A673 (cell line): ENCODE results near the gene KIAA0825. TPM values are rescaled to one million over a fixed set of nuclear protein-coding genes. Genes with fewer than 3 reads are reported as not detected.

Experiments used
- BruUV-seq: library from RNA; stranded (reverse); fragments of 400-500 nt; replicated peaks from 2 replicates; lab custom pipeline; 2021; lab: Mats Ljungman, UMichigan
- CTCF ChIA-PET: fragments of 300-600 bp; sonication (Branson Sonifier 250); formaldehyde crosslinking; loops from one replicate; lab custom pipeline; 2022; ENCODE audit warnings: antibody characterized with exemption; lab: Charles Lee
- POLR2A ChIA-PET: fragments of 300-600 bp; sonication (Branson Sonifier 250); formaldehyde crosslinking; loops from one replicate; lab custom pipeline; 2022; ENCODE audit warnings: antibody characterized with exemption; ENCODE audit not compliant: low non-redundant PET; lab: Charles Lee
- DNase-seq: peaks from one replicate; pipeline ENCODE4 v3.0.0-alpha.2; 2015; ENCODE audit warnings: low spot score
- H3K27ac ChIP-seq: fragments of 200-600 bp; sonication (generic); 2 replicates; pipeline ENCODE4 v1.5.1; 2016; ENCODE audit warnings: mixed run types, low read depth, mild to moderate bottlenecking, mixed read lengths, antibody characterized with exemption, low read length; ENCODE audit not compliant: poor library complexity, severe bottlenecking
- H3K27me3 ChIP-seq: fragments of 200-600 bp; sonication (generic); replicated peaks from 2 replicates; pipeline ENCODE4 v1.6.1; 2017; ENCODE audit warnings: mixed run types, low read depth, mild to moderate bottlenecking, mixed read lengths, antibody characterized with exemption, low read length; ENCODE audit not compliant: insufficient read depth, poor library complexity
- H3K36me3 ChIP-seq: fragments of 200-600 bp; sonication (generic); 2 replicates; pipeline ENCODE4 v1.6.1; 2016; ENCODE audit warnings: mixed run types, mild to moderate bottlenecking, mixed read lengths, antibody characterized with exemption, low read length; ENCODE audit not compliant: insufficient read depth, poor library complexity, severe bottlenecking
- H3K4me1 ChIP-seq: fragments of 200-600 bp; sonication (generic); 2 replicates; pipeline ENCODE4 v1.6.1; 2017; ENCODE audit warnings: mixed run types, mild to moderate bottlenecking, mixed read lengths, antibody characterized with exemption, low read length; ENCODE audit not compliant: insufficient read depth, poor library complexity, severe bottlenecking
- H3K4me3 ChIP-seq: fragments of 200-600 bp; sonication (generic); 2 replicates; pipeline ENCODE4 v1.5.1; 2016; ENCODE audit warnings: low read depth, mixed run types, mild to moderate bottlenecking, mixed read lengths, low read length; ENCODE audit not compliant: poor library complexity, severe bottlenecking
- H3K9me3 ChIP-seq: fragments of 200-600 bp; sonication (generic); 2 replicates; pipeline ENCODE4 v1.6.1; 2016; ENCODE audit warnings: mixed run types, low read depth, mild to moderate bottlenecking, mixed read lengths, antibody characterized with exemption, low read length; ENCODE audit not compliant: poor library complexity, severe bottlenecking
- CTCF ChIP-seq: fragments of 300-800, 200-600 bp; sonication (generic); conservative IDR thresholded peaks from 2 replicates; pipeline ENCODE4 v1.5.1; 2017; ENCODE audit warnings: low read depth, mild to moderate bottlenecking, antibody characterized with exemption, low read length, moderate library complexity, mixed read lengths
- EZH2 ChIP-seq: fragments of 200-600 bp; sonication (generic); IDR thresholded peaks from 2 replicates; pipeline ENCODE4 v1.6.1; 2017; ENCODE audit warnings: borderline replicate concordance, low read depth, mild to moderate bottlenecking, mixed read lengths, antibody characterized with exemption, low read length; ENCODE audit not compliant: poor library complexity, severe bottlenecking
- intact Hi-C: fragments of 100-400 bp; cut with micrococcal nuclease; formaldehyde crosslinking; loops from one replicate; pipeline ENCODE4 v1.10.0; 2022; ENCODE audit not compliant: unreplicated experiment
- total RNA-seq: library from RNA; stranded (reverse); gene quantifications from 2 replicates; pipeline ENCODE4 v1.2.3, GENCODE V29; 2021

The KIAA0825 gene
- total RNA-seq, 1 experiment from 2014 or later: 1.2 TPM

- no peak for DNase-seq
- Histone ChIP-seq H3K36me3 (no peaks in the 10 kb centered on the region), H3K27me3 (no peaks in the 10 kb centered on the region), H3K4me3 (no peak overlapping the region), H3K27ac (no peak overlapping the region), H3K4me1 (no peaks in the 10 kb centered on the region), H3K9me3 (peaks cover 13% of the 10 kb centered on the region)
- intact Hi-C loops: no loop called here
- BruUV-seq: no TSS peak
- CTCF ChIA-PET: no interaction called here
- POLR2A ChIA-PET: no interaction called here
- TF ChIP-seq EZH2: no peak
- TF ChIP-seq CTCF: no peak
Measured at GRCh38 chr5:94540856-94541494, 77.4 kb downstream of the KIAA0825 start.

- DNase-seq: no peak
- Histone ChIP-seq H3K27me3 (no peaks in the 10 kb centered on the region), H3K36me3 (no peaks in the 10 kb centered on the region), H3K4me3 (no peak overlapping the region), H3K4me1 (no peaks in the 10 kb centered on the region), H3K27ac (no peak overlapping the region), H3K9me3 (peaks cover 13% of the 10 kb centered on the region)
- intact Hi-C loops: no loop called here
- ChIA-PET POLR2A (no interaction called here), CTCF (interaction anchor here (0.6 kb wide), 1 partner anchor 23 kb away, joined by 4 read pairs; no protein-coding TSS in a partner anchor)
- TF ChIP-seq EZH2 (no peak), CTCF (no peak)
- BruUV-seq: no TSS peak
Measured at GRCh38 chr5:94538260-94538659, 80.1 kb downstream of the KIAA0825 start.

- no peak for DNase-seq
- POLR2A ChIA-PET: no interaction called here
- no peaks in the 10 kb centered on the region for H3K4me1 ChIP-seq
- no peak for TF ChIP-seq EZH2
- TF ChIP-seq CTCF: no peak
- H3K27me3 ChIP-seq: no peaks in the 10 kb centered on the region
- CTCF ChIA-PET: no interaction called here
- H3K9me3 ChIP-seq: no peaks in the 10 kb centered on the region
- no TSS peak for BruUV-seq
- intact Hi-C loops: loop anchor here (5.0 to 10.0 kb wide), 2 partner anchors 211 to 378 kb away; no protein-coding TSS in a partner anchor
- H3K4me3 ChIP-seq: no peak overlapping the region
- H3K27ac ChIP-seq: no peak overlapping the region
- H3K36me3 ChIP-seq: no peaks in the 10 kb centered on the region
Measured at GRCh38 chr5:94526706-94527105, 91.7 kb downstream of the KIAA0825 start.
